Gastroesophageal sphincter (tissue), 3 donors: ENCODE data around the gene FREY1.

ENCODE experiments used
- CTCF ChIP-seq, 4 experiments: fragments of 200-600 bp in 2 of 4; fragments of 450-650 bp in 2 of 4; sonication (generic) in 1 of 4; IDR thresholded peaks; one replicate each; pipeline ENCODE4 v1.5.1; 2017 to 2019; ENCODE audit warnings: antibody characterized with exemption in 4 of 4, mild to moderate bottlenecking in 2 of 4, moderate library complexity in 2 of 4
- EP300 ChIP-seq: sonication (generic); formaldehyde crosslinking; IDR thresholded peaks from one replicate; pipeline ENCODE4 v1.6.1; 2017; ENCODE audit warnings: antibody characterized with exemption, mild to moderate bottlenecking
- POLR2A ChIP-seq, 2 donors: fragments of 450-650 bp; IDR thresholded peaks; one replicate each; pipeline ENCODE4 v1.6.1; 2017; ENCODE audit warnings: antibody characterized with exemption in 2 of 2, mild to moderate bottlenecking in 2 of 2, moderate library complexity in 1 of 2
- POLR2AphosphoS5 ChIP-seq: sonication (generic); formaldehyde crosslinking; IDR thresholded peaks from one replicate; pipeline ENCODE4 v1.6.1; 2017; ENCODE audit warnings: antibody characterized with exemption

- TF ChIP-seq CTCF (IDR thresholded peaks at IDR 0.05) (no peak), EP300 (no peak), POLR2AphosphoS5 (no peak), POLR2A (IDR thresholded peaks at IDR 0.05) (no peak)
Measured at GRCh38 chr11:45948356-45948755, 41.3 kb upstream of the FREY1 start.
